GM21619 (cell line): ENCODE data around the gene METTL3.
A peak's percentile ranks its signal among the peaks of the same experiment; 100 is the strongest.

Source experiments
- ATAC-seq: cut with Tn5 transposase; IDR thresholded peaks from one replicate; pipeline ENCODE4 v1.9.1; 2021; ENCODE audit not compliant: unreplicated experiment

Gene METTL3

DNA sequence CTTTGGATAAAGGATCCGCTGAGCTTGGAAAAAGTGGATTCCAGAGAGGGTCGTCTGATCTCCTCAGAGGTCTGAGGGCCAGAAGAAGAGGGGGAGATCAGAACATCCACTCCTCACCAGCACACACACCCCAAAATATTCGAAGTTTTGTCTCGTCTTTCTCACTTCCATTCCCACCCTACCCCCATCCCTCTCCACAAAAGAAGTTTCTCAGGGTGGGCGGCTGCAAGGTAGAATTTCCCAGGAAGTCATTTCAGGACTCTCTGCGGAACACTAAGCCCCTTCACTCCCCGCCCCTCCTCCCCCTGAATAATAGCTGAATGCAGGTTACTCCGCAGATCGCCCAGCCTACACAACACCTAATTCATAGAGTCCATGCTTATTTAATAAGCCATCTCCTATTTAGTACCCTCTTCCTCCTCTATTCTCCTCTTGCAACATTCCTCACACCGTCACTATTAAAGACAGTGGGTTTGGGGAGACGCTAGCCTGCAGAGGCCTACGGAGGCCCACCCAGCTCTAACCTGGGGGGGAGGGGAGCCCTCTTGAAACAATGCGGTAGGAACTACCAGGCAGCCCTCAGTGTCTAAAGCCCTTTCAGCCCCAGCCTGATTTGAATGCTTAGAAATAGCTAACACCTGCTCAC, 15.7 kb upstream of the METTL3 start:
- ATAC-seq, result no peak

DNA sequence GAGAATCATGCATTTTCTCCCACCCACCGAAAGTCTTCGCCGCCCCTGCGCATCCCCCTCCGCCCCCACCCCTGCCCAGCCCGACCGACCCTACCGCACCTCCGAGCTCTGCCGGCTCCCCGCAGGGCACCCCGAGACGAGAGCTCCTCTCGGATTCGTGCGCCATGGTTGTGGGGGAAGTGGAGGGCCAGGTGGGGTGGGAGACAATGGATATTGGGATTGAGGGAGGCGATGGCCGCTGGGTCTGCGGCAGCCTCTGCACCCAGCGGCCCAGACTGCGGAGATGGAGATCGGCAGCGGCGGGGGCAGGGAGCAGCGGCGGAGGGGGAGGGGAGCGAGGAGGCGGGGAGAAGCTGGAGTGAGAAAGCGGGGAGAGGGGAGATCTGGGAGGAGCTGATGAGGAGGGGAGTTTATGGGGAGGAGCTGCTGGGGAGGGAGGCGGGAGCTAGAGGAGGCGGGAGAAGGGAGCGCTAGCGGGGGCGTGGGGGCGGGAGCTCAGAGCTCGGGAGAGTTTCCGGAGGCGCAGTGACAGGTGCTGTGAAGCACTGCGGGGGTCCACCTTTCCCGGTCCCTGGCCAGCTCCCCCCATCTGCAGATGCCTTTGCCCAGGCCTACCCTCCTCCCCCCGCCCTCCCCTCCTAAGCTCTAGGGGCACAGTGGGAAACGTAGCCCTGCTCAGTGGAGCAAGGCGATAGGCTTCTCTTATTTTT, 15.0 kb upstream of the METTL3 start, which contains the start of gene SALL2:
SALL2 (minus strand) TSS at position 385 of the 710 bp plus-strand sequence; CDS start at position 166, 219 bp downstream.
- no peak for ATAC-seq

DNA sequence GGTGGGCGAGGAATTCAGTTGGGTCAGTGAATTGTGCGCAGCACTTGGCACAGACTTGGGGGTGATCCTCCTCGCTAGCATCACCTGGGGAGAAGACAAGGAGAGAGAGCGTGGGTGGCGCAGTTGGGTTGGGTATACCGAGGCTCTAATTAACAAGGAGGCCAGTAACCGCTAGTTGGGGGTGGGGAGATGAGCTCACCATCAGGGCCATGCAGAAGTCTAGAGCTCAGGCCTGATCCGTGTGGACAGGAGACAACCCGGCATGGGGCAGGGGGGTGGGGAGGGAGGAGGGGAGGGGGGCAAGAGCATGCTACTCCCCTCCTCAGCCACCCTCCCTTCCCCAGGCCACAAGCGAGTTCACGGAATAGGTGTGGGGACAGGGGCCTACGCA, 14.4 kb upstream of the METTL3 start:
- ATAC-seq, result no peak

DNA sequence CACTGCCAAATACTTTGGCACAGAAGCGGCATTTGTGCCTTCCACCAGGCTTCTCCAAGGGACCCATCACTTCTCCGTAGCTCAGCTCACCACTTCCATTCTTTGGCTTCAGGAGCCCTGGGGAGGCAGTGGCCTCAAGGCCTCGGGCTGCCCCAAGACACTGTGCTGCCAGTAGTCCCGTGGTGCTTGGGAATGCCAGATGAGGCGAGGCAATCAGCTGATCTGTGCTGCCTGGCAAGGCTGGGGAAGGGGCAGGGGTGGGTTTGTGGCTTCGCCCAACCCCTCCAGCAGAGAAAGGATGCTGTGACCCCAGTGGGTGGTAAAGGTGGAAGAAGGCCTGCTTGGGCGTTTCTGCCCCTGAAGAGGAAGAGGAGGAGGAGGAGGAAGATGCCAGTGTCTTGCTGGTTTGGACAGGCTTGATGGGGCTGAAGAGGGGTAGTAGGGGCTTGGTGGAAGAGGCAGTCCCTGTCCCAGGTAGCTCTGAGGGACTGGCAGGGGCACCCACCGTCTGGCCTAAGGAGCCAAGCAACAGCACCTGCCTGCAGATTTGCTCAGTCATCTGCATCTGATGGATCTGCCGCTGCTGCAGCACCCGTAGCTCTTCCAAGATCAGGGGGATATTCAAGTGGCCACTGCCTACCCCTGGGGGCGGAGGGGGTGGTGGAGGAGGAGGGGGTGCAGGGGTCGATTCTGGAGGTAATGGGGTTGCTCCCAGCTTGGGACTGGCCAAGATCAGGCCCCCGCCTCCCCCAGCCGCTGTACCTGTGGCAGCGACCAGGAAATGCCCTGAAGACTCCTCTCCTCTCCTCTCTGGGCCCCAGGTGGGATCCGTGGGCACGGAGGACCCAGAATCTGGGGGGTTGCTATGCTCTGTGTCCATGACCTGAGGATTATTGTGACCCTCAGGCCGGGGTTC, 13.7 kb upstream of the METTL3 start:
- ATAC-seq, result no peak

DNA sequence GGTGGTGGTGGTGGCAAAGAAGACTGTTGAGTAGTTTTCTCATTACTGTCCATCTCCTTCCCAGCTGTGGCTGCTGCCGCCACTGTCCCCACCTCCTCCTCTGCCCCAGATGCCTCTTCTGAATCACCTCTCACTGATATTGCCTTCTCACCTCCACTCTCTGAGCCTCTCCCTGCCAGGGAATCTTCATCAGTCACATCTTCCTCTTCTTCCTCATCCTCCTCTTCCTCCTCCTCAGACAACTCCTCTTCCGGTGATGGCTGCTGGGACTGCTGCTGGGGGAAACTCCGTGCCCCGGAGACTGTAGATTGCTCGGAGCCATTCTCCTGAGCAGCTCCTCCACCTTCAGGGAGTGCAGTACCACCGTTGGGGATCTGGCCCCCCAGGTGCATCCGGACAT, 12.1 kb upstream of the METTL3 start:
- ATAC-seq, result no peak

DNA sequence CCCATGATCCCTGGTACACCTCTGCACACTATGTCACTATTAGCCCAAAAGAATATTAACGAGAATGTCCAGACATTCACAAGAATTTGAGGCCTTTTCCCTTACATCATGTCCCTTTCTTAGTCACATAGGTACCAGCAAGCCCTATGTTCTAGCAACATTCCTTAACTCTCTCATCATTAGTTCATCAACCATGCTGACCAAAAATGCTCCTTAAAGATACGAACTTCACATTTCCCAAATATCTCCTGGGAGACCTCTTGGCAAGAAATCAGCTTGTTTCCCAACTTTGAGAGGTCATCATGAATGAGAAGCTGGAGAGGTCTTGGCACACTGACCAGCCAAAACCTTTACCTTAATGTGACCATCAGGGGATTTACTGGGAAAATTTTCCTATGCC, 10.4 kb upstream of the METTL3 start:
- ATAC-seq, result no peak

DNA sequence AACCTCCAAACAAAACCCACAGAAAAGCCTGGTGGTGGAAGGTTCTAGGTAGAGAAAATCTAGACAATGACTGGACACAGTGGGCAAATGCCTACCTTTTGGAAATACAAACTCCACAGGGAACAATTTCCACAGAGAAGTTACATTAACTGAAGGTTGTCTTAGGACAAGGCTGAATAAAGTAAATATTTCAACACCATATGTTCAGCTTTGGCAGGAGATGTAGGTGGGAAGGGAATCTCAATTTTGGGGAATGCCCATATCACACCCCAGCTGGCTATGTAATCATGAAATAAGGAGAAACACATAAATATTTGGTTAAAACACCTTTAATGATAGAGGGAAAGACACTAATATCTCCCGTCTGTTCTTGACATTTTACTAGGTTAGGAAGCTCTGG, 9.6 kb upstream of the METTL3 start:
- no peak for ATAC-seq

DNA sequence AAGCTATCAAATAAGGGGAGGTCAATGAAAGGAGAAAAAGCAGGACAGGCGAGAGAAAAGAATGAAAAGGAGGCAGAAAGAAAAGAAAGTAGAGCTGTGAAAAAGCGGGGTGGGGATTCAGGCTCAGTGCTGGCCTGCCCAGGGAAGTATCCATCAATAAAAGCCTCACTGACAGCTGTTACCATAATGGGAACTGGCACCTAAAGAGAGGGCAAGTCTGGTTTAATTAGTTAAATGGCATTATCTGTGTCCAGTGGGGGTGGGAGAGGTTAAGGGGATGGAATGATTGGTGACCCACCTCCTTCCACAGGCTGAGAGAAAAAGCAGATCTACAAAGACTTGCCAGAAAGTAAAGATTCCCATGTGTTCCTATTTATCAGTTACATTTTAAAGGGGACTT, 7.6 kb upstream of the METTL3 start:
- no peak for ATAC-seq

DNA sequence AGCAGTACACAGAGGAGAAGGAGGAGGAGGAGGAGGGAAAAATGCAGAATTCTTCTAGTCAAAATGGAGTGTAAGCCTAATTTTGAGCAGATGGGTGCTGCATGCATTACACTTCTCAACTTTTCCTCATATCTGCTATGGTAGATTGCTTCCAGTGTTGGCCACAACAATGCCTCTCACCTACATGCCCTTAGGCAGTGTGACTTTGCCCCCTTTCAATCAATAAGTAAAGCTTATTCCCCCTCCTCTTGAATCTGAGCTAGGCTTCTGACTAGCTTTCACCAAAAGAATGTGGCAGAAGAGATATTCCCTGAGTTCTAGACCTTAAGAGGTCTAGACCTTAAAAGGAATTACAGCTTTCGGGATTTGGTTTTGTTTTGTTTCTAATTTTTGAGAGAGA, 3.2 kb upstream of the METTL3 start:
- no peak for ATAC-seq

DNA sequence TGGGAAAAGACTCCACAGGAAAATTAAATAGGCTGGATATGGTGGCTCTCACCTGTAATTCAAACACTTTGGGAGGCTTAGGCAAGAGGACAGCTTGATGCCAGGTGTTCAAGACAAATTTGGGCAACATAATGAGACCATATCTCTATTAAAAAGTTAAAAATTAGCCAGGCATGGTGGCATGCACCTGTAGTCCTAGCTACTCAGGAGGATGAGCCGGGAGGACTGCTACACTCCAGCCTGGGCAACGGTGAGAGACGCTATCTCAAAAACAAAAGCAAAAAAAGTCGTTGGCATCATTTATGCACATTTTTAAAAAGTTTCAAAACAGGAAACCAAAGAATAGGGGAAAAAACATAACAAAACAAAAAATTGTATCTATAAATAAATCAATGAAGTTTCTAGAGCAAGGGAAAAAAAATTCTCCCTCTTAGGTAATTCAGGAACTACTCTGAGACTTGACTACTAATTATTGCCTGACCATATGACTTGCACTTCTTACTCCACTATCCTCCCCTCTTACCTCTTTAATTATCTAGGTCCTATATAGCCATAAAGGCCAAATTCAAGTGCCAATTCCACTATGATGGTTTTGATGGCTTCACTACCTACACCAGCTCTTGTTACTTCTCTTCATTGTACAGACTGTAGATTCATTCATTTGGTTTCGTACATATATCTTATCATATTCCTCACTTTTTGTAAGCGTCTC, 1.6 kb downstream of the METTL3 start:
- no peak for ATAC-seq

DNA sequence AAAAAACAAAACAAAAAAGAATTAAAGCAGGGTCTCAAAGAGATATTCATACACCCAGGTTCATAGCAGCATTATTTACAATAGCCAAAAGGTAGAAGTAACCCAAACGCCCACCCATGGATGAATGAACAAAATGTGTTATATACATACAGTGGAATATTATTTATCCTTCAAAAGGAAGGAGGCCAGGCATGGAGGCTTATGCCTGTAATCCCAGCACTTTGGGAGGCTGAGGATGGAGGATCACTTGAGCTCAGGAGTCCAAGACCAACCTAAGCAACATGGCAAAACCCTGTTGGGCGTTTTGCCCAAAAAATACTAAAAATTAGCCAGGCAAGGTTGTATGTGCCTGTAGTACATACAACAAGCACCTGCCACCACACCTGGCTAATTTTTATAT, 4.6 kb downstream of the METTL3 start:
- no peak for ATAC-seq

DNA sequence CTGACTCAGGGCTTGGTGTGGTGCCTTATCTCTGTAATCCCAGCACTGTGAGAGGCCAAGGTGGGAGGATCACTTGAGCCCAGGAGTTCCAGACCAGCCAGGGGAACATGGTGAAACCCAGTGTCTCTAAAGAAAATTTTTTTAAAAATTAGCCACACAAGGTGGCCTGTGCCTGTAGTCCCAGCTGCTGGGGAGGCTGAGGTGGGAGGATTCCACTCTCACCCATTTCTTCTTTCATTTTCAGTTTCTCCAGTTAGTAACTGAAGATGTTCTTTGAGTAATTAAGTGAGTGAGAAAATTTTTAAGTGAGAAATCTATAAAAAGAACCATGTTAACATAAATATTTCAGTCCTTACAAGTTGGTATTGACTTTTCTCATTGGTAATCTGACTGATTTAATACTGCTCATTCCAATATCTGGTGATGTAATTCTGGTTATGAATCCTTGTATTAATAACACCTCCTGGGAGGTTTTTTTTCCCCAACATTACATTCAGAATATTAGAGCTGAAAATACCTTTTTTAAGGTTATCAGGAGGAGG, 6.1 kb downstream of the METTL3 start:
- peak; percentile 85 for ATAC-seq

DNA sequence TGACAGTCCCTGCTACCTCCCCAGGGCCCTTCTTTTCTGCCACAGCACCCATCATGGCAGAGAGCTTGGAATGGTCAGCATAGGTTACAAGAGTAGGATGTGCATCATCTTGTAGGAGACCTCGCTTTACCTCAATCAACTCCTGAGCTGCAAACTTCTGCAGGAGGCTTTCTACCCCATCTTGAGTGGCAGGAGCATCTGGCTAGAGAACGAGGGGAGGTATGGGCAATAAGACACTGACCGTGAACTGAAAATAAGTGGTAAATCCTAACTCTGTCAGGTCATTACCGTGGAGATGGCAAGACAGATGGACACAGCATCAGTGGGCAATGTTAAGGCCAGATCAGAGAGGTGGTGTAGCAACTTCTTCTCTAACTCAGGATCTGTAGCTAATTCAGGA, 7.8 kb downstream of the METTL3 start:
- ATAC-seq, result no peak

DNA sequence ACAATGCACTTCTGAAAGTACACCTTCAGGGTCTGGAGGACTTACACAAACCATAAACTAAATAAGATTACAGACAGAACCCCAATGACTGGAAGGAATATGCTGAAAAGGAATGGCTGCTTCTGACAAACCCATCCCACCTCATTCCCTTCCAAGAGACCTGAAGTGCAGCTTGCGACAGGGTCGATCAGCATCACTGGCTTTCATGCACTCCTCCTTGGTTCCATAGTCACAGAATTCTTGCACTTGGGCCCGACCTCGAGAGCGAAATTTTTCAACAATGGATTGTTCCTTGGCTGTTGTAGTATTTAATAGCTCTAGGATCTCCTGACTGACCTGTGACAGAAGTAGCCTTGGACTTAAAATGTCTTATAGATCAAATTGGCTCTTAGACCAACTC, 9.6 kb downstream of the METTL3 start:
- ATAC-seq, result no peak

DNA sequence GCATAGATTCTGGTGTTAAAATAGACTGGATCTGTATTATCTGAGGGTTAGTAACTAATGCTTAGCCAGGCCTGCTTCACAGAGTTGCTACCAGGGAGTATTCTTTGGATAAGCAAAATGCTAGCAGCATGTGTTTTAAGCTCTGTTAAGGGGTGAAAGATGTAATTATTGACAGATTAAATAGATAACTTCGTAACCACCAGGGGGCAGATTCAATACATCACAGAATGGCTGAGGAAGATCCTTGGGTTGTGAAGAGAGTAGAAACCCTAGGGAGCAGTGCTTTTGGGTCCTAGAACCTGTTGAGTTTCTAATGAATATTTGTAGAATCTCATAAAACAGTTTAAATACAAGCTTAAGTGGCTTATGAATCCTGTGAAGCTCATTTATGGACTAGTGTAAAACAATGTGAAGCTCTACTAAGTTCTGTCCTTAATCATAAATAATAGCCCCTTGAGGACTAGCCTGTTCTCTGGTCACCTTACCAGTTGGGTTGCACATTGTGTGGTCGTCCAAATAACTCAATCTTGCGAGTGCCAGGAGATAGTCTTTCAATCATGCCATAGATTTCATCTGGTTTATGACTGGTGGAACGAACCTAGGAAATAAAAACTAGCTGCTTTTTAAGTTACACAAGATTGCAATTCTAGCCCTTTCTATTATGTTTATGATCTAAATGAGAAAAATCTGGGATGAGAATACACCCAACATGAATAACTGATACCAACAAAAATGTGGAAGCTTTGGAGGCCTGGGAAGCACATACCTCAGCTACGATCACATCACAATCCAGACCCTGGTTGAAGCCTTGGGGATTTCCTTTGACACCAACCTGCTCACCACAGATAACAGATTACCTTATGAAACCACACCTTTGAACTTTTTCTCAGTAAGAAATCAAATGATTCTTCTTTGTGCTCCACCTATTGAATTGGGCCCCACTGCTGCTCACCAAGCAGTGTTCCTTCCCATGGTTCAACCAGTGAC, 12.3 kb downstream of the METTL3 start:
- no peak for ATAC-seq

DNA sequence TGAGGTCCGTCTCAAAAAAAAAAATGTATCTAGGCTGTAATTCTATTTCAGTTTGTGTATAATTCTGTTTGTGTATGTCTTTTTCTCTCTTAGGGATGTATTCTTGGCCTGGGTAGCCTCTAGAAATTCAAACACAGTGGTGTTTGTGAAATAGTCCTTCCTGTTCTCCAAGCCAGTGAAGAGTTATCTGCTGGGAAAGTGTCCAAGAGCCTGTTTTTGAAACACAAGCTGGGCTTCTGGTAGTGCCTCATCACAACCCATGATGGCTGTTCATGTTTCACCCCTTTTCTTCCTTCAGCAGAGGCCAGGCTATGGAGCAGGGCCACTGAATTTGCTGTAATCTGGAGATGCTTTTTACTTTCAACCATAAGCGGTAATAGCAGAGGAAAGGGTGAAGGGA, 14.7 kb downstream of the METTL3 start:
- no peak for ATAC-seq

DNA sequence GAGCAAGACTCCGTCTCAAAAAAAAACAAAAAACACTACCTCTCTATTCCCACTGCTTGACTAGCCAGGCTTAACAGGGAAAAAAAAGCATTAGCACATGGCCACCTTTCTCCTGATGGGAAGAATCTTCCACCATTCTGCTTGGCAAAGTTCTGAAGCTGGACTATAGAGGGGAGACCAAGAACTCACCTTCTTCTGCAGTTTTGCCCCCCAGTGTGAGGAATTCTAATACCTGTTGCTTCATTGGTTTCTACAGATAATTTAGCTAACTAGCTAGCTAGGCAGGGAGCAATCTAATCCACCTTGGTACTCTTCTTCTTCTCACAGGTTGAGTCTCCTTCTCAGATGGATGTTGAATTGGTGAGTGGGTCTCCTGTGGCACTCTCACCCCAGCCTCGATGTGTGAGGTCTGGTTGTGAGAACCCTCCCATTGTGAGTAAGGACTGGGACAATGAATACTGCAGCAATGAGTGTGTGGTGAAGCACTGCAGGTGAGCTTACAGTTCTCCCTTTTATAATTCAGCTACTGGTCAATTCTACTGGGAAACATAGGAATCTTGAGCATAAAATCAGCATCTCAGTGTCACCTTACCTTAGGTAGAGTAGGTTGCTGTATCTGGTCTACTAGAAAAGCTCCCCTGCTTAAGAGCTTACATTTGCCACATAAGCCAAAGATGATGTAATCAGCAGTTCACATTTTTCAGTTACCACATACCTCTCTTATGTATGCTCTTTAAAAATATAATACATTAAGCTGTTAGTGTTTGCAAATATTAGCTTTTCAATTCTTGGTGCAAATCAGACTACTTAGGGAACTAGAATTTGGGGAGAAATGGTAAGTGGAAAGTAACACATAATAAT, 16.0 kb downstream of the METTL3 start:
- no peak for ATAC-seq

DNA sequence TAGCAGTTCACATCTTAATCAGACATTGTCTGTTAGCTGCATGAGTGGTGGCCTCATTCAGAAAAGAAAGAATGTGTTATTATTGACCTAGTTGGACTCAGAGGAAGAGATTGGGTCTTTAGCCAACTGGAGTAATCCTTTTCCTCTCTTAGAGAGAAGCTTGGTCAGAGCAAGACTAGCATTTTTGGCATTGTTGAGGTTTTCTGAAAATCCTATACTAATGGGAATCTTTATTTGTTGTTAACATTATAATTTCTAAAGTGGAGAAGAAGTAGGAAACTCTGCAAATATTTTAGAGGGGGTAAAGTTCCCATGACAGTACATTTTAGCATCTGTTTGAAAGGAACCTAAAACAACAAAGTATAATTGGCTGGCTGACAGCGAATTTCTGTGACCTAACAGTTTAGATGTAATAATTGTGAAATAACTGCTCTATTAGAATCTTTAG, 24.5 kb downstream of the METTL3 start:
- no peak for ATAC-seq
